Activated CD4-positive, alpha-beta T cell treated with anti-CD3 and anti-CD28 coated beads, Interleukin-2, Interleukin-6, amounts not matched to agents 100 ng/mL and 50 ng/mL, durations not matched to agents 16 hours and 8 hours (primary cell): ENCODE results near the gene OR10J4.
"Not testable (repeated sequence)": the region's sequence is repeated elsewhere in the genome, so short reads cannot be mapped to it uniquely, and the experiment has no call there.

Source experiments
- DNase-seq: peaks from one replicate; pipeline ENCODE4 v3.0.0-alpha.2; 2020

The OR10J4 gene

GRCh38 chr1:159431904-159432303 lies at the start of gene OR10J4:
TSS of gene OR10J4 (plus strand) at chr1:159432204.
- no peak for DNase-seq

- DNase-seq: no peak
Observed at GRCh38 chr1:159406821-159407220, 25.2 kb upstream of the OR10J4 start.

GRCh38 chr1:159408862-159409400 lies 23.1 kb upstream of the OR10J4 start:
- DNase-seq: no peak

GRCh38 chr1:159421821-159422220 lies 10.2 kb upstream of the OR10J4 start:
- no peak for DNase-seq

GRCh38 chr1:159428536-159428935 lies 3.5 kb upstream of the OR10J4 start:
- DNase-seq: no peak

- DNase-seq: no peak
Observed at GRCh38 chr1:159429074-159429861, 2.7 kb upstream of the OR10J4 start.

- no peak for DNase-seq
Observed at GRCh38 chr1:159430985-159431384, 1.0 kb upstream of the OR10J4 start.

GRCh38 chr1:159436469-159436868 lies 4.5 kb downstream of the OR10J4 start:
- no peak for DNase-seq

- DNase-seq: no peak
Observed at GRCh38 chr1:159439422-159439821, 7.4 kb downstream of the OR10J4 start, which contains the start of gene OR10J1. TSS of gene OR10J1 (plus strand) at chr1:159439722. CDS start at chr1:159439792, 70 bp downstream.

GRCh38 chr1:159441360-159441759 lies 9.4 kb downstream of the OR10J4 start:
- no peak for DNase-seq

GRCh38 chr1:159442428-159442827 lies 10.4 kb downstream of the OR10J4 start:
- DNase-seq: no peak

GRCh38 chr1:159443066-159443750 lies 11.2 kb downstream of the OR10J4 start:
- DNase-seq: no peak

- no peak for DNase-seq
Observed at GRCh38 chr1:159444511-159444910, 12.5 kb downstream of the OR10J4 start.

GRCh38 chr1:159448181-159448580 lies 16.2 kb downstream of the OR10J4 start:
- DNase-seq: no peak

GRCh38 chr1:159449605-159450004 lies 17.6 kb downstream of the OR10J4 start:
- DNase-seq: not testable (repeated sequence)

- DNase-seq: no peak
Observed at GRCh38 chr1:159459551-159459950, 27.5 kb downstream of the OR10J4 start.

GRCh38 chr1:159465191-159465603 lies 33.2 kb downstream of the OR10J4 start:
- DNase-seq: no peak

- no peak for DNase-seq
Observed at GRCh38 chr1:159468321-159468720, 36.3 kb downstream of the OR10J4 start.

GRCh38 chr1:159469921-159470533 lies 38.0 kb downstream of the OR10J4 start:
- DNase-seq: no peak

GRCh38 chr1:159473335-159473734 lies 41.3 kb downstream of the OR10J4 start:
- no peak for DNase-seq

- DNase-seq: no peak
Observed at GRCh38 chr1:159474926-159475325, 42.9 kb downstream of the OR10J4 start.
